K562 (cell line): Measurements from ENCODE around the gene HSD11B1L. TPM values are rescaled to one million over a fixed set of nuclear protein-coding genes. Genes with fewer than 3 reads are reported as not detected.

Experiments used
- HMGN3 ChIP-seq: IDR thresholded peaks from 2 replicates; pipeline ENCODE4 v1.6.1; 2011; ENCODE audit warnings: borderline replicate concordance, low read depth, mild to moderate bottlenecking, mixed read lengths, low read length; ENCODE audit not compliant: insufficient read length; ENCODE audit errors: extremely low read depth
- NR3C1 ChIP-seq: sonication (generic); formaldehyde crosslinking; IDR thresholded peaks from 2 replicates; pipeline ENCODE4 v1.8.1; 2022; ENCODE audit warnings: missing genetic modification reagents
- RAD21 ChIP-seq, 2 experiments: fragments of 250-450 bp in 1 of 2; fragments of 450-650 bp in 1 of 2; sonication (Bioruptor Pico) in 1 of 2; formaldehyde crosslinking in 1 of 2; IDR thresholded peaks in 1 of 2; conservative IDR thresholded peaks in 1 of 2; 2 replicates each; pipeline versions ENCODE4 v1.4.0 to v1.8.0; 2020 to 2022; ENCODE audit warnings: mild to moderate bottlenecking in 2 of 2, moderate library complexity in 1 of 2
- SP1 ChIP-seq: sonication (generic); formaldehyde crosslinking; IDR thresholded peaks from 2 replicates; pipeline ENCODE4 v1.8.1; 2022; ENCODE audit warnings: mild to moderate bottlenecking, missing genetic modification reagents
- XRCC5 ChIP-seq: fragments of 200-400 bp; formaldehyde crosslinking; IDR thresholded peaks from 2 replicates; pipeline ENCODE4 v1.6.1; 2017; ENCODE audit warnings: low read depth, mild to moderate bottlenecking, low read length
- polyA plus RNA-seq, 8 experiments: library from polyadenylated mRNA; depleted of rRNA in 4 of 8; stranded (reverse) in 5 of 8; unstranded in 3 of 8; fragments of >200 nt; fragmentation: Nextera tagmentation in 2 of 8; fragmentation: Illumina TruSeq in 1 of 8; extraction: Ambion mirVana in 2 of 8; extraction: Trizol in 1 of 8; gene quantifications; 2 replicates each; pipeline versions ENCODE4 v1.2.1 to v1.2.3, GENCODE V29; 2011 to 2014; ENCODE audit warnings: inconsistent platforms in 1 of 8, missing spikeins in 1 of 8
- total RNA-seq, 7 experiments: library from RNA; depleted of rRNA in 6 of 7; stranded (reverse); fragments of >200 nt in 6 of 7; fragmentation: Illumina TruSeq in 2 of 7; extraction: Trizol in 2 of 7; gene quantifications; 2 replicates each; pipeline versions ENCODE4 v1.2.1 to v1.2.3, GENCODE V29; 2011 to 2021; ENCODE audit warnings: low replicate concordance in 1 of 7
- TF ChIP-seq, protein P1 (sequence below): fragments of 450-650 bp; IDR thresholded peaks from 2 replicates; pipeline ENCODE4 v1.7.1; 2018; ENCODE audit warnings: mild to moderate bottlenecking, low read depth; ENCODE audit not compliant: partially characterized antibody
- TF ChIP-seq, protein P2 (sequence below): sonication (generic); formaldehyde crosslinking; IDR thresholded peaks from 2 replicates; pipeline ENCODE4 v1.8.1; 2023; ENCODE audit warnings: mild to moderate bottlenecking, missing genetic modification reagents
- TF ChIP-seq, protein P3 (sequence below): sonication (generic); IDR thresholded peaks from 2 replicates; pipeline ENCODE4 v1.6.1; 2016

Gene HSD11B1L
- total and polyA plus RNA-seq, 9 of the 15 experiments (the other 6 are each of a cell fraction or from before 2014, with no cell fraction given), result 0.31 to 7.7 (median 2.3) TPM

DNA sequence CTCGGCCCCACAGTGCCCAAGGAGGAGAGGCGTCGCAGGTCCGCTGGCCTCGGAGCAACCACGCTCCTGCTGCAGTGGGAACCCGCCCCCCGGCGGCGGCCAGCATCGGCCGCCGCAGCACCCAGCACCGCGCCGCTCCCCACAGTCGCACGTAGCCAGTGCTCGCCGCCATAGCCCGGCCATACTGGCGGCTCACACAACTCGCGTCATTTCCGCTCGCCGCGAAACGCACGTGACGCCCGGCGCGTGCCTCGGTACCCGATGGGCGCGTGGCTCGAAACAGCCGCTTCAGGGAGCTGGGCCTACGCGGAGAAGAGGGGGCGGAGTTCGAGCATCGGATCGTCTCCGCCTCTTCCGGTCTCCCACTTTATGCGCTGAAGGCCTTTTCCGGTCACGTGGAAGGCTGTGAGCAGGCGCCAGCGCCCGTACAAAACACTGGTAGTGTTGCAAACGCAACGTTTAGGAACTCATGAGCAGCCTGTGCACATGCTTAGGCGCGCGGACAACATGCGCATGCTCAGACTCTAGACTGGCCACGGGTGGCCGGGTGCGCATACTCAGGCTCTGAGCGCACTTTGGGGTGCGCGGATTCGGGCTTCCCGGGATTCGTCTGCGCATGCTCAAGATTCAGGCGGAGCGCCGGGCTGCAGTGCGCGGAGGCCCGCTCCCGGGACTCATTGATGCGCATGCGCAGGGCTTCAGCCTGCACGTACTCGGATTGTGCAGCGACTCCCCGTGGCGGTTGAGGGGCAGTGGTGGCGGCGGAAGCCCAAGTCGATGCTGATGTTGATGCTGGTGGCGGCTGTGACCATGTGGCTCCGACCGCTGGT lies 39.3 kb downstream of the HSD11B1L start, which contains the start of the genes CATSPERD and LONP1 (continued):
- TF ChIP-seq, protein P1, sequence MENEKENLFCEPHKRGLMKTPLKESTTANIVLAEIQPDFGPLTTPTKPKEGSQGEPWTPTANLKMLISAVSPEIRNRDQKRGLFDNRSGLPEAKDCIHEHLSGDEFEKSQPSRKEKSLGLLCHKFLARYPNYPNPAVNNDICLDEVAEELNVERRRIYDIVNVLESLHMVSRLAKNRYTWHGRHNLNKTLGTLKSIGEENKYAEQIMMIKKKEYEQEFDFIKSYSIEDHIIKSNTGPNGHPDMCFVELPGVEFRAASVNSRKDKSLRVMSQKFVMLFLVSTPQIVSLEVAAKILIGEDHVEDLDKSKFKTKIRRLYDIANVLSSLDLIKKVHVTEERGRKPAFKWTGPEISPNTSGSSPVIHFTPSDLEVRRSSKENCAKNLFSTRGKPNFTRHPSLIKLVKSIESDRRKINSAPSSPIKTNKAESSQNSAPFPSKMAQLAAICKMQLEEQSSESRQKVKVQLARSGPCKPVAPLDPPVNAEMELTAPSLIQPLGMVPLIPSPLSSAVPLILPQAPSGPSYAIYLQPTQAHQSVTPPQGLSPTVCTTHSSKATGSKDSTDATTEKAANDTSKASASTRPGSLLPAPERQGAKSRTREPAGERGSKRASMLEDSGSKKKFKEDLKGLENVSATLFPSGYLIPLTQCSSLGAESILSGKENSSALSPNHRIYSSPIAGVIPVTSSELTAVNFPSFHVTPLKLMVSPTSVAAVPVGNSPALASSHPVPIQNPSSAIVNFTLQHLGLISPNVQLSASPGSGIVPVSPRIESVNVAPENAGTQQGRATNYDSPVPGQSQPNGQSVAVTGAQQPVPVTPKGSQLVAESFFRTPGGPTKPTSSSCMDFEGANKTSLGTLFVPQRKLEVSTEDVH, result peak; percentile 89
- TF ChIP-seq, protein P2, sequence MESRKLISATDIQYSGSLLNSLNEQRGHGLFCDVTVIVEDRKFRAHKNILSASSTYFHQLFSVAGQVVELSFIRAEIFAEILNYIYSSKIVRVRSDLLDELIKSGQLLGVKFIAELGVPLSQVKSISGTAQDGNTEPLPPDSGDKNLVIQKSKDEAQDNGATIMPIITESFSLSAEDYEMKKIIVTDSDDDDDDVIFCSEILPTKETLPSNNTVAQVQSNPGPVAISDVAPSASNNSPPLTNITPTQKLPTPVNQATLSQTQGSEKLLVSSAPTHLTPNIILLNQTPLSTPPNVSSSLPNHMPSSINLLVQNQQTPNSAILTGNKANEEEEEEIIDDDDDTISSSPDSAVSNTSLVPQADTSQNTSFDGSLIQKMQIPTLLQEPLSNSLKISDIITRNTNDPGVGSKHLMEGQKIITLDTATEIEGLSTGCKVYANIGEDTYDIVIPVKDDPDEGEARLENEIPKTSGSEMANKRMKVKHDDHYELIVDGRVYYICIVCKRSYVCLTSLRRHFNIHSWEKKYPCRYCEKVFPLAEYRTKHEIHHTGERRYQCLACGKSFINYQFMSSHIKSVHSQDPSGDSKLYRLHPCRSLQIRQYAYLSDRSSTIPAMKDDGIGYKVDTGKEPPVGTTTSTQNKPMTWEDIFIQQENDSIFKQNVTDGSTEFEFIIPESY, result peak; percentile 70; the same call in 1 of the 2 replicates
- peak; percentile 91 for TF ChIP-seq SP1 (CRISPR knock-in tag)
- TF ChIP-seq XRCC5, result 0 out of 2 replicates have a peak, but pooled peaks have one; percentile 28
- TF ChIP-seq, protein P3, sequence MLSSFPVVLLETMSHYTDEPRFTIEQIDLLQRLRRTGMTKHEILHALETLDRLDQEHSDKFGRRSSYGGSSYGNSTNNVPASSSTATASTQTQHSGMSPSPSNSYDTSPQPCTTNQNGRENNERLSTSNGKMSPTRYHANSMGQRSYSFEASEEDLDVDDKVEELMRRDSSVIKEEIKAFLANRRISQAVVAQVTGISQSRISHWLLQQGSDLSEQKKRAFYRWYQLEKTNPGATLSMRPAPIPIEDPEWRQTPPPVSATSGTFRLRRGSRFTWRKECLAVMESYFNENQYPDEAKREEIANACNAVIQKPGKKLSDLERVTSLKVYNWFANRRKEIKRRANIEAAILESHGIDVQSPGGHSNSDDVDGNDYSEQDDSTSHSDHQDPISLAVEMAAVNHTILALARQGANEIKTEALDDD, result no peak
- peak; percentile 32 for TF ChIP-seq HMGN3
- peak; percentile 23; the same call in 1 of the 2 replicates for TF ChIP-seq NR3C1 (CRISPR knock-in tag)
- TF ChIP-seq RAD21 (CRISPR knock-in tag; conservative IDR thresholded peaks at IDR 0.05 in 1 of 2, IDR thresholded peaks at IDR 0.05 in 1 of 2), result peak; percentile 41 to 56
